ENCODE measurements around the gene KCNN3.

GRCh38 chr1:154845174-154845573 is 24.9 kb downstream of the KCNN3 start:
- TF ChIP-seq CTCF (conservative IDR thresholded peaks at IDR 0.05; ENCODE audit: low read depth, low read length) (no peak), EZH2 (IDR thresholded peaks at IDR 0.05; ENCODE audit: borderline replicate concordance, low read depth, low read length, poor library complexity, severe bottlenecking) (no peak)
